ENCODE measurements around the gene PSMD8.
"Not testable (repeated sequence)": the region's sequence is repeated elsewhere in the genome, so short reads cannot be mapped to it uniquely, and the experiment has no call there.

The PSMD8 gene

GRCh38 chr19:38362076-38362945 lies 12.1 kb upstream of the PSMD8 start:
- DNase-seq: peak; percentile 28 to 84 (median 63)

DNA sequence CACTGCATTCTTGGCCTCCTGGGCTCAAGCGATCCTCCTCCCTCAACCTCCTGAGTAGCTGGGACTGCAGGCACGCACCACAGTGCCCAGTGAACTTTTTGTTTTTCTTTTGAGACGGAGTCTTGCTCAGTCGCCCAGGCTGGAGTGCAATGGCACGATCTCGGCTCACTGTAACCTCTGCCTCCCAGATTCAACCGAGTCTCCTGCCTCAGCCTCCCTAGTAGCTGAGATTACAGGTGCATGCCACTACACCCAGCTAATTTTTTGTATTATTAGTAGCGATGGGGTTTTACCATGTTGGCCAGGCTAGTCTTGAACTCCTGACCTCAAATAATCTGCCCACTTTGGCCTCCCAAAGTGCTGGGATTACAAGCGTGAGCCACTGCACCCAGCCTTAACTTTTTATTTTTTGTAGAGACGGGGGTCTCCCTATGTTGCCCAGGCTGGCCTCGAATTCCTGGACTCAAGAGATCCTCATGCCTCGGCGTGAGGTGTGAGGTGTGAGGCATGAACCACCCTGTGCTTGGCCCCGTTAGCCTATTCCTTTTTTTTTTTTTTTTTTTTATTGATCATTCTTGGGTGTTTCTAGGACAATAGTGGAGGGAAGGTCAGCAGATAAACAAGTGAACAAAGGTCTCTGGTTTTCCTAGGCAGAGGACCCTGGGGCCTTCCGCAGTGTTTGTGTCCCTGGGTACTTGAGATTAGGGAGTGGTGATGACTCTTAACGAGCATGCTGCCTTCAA lies 11.3 kb upstream of the PSMD8 start:
- DNase-seq: not testable (repeated sequence)

DNA sequence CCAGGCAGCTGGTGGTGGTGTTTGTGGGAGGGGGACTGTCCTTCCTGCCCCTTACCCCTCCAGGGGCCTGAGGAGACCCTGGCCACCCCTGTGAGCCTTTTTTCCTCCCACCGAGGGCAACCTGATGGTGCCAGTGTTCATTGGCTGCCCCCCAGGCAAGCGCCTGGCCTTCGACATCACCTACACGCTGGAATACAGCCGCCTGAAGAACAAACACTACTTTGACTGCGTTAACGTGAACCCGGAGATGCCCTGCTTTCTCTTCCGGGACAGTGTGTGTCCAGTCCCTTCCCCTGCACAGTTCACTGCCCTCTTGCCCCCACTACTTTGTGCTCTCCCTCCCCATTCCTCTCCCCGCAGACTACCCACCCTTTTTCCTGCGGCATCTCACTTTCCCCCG lies 7.3 kb upstream of the PSMD8 start:
- DNase-seq: no peak

GRCh38 chr19:38369584-38369983 lies 4.8 kb upstream of the PSMD8 start:
- no peak for DNase-seq

DNA sequence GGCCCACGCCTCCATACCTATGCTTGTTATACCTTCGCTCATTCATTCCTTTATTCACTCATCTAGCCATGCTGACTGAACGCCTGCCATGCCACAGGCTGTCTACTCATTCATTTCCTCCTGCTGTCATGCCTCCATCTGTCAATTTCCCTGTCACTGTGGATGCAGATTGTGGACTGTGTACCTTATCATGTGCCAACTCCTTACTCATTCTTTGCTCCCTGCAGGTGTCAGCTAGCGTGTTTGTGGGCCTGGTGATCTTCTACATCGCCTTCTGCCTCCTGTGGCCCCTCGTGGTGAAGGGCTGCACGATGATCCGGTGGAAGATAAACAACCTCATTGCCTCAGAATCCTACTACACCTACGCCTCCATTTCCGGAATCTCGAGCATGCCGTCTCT lies 4.1 kb upstream of the PSMD8 start:
- DNase-seq: no peak

DNA sequence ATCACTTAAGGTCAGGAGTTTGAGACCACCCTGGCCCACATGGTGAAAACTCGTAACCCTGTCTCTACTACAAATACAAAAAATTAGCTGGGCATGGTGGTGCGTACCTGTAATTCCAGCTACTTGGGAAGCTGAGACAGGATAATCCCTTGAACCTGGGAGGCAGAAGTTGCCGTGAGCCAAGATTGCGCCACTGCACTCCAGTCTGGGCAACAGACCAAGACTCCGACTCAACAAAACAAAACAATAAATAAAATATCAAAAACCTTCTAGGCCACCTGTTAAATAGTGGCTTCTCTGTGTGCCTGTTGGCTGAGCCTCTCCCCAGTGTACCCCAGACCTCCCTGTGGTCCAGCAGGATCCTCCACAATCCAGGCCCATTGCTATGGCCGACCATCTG lies 3.3 kb upstream of the PSMD8 start:
- DNase-seq: no peak

GRCh38 chr19:38373907-38374331 lies 452 bp upstream of the PSMD8 start:
- no peak for DNase-seq

DNA sequence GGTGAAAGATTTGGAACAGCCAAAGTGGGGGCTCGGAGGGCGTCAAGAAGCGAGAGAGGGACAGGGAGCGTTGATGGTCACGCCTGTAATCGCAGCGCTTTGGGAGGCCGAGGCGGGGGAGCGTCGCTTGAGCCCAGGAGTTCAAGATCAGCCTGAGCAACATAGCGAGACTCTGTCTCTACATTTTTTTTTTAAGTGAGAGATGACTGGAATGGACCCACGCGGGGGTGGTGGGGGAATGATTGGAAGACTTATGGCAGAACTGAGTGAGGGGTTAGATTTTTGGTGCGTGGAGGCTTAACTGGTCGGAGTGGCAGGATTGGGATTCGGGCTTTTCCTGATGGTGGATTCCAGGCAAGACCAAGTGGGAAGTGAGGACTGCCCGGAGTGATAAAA lies 725 bp downstream of the PSMD8 start:
- DNase-seq: no peak

DNA sequence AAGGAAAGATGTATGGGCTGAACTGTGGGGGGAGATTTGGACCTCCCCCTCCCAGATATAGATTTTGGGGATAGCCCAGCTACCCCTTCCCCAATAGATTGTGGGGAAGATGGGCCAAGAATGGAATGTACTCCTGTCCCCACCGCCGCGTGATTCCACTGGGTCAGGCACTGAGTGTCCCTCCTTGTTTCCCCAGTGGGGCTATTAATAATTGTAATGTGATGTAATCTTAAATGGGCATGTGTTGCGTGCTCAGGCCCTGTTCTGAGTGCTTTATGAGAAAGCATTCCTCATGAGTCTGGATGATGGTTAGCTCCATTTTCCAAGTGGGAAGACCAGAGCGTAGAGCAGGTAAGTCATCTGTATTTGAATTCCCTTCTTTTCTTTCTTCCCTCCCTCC lies 1.4 kb downstream of the PSMD8 start:
- no peak for DNase-seq

GRCh38 chr19:38376576-38376975 lies 2.2 kb downstream of the PSMD8 start:
- DNase-seq: no peak

- DNase-seq: no peak
Measured at GRCh38 chr19:38377052-38377451, 2.7 kb downstream of the PSMD8 start.

- no peak for DNase-seq
Measured at GRCh38 chr19:38378866-38379265, 4.5 kb downstream of the PSMD8 start.

- no peak for DNase-seq
Measured at GRCh38 chr19:38381138-38381537, 6.8 kb downstream of the PSMD8 start.

DNA sequence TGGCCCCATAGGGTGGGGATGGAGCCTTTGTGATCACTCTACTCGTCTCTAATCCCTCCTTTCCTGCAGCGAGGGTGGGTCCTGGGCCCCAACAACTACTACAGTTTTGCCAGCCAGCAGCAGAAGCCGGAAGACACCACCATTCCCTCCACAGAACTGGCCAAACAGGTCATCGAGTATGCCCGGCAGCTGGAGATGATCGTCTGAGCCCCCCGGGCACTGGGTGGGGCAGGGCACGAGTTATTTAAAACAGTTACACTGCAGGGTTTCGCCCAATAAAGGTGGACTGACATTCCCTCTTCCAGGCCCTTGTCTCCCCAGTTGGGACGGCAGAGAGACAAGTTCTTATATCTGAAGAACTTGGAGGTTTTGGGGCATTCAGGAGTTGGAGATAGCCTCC lies 8.8 kb downstream of the PSMD8 start:
- no peak for DNase-seq

DNA sequence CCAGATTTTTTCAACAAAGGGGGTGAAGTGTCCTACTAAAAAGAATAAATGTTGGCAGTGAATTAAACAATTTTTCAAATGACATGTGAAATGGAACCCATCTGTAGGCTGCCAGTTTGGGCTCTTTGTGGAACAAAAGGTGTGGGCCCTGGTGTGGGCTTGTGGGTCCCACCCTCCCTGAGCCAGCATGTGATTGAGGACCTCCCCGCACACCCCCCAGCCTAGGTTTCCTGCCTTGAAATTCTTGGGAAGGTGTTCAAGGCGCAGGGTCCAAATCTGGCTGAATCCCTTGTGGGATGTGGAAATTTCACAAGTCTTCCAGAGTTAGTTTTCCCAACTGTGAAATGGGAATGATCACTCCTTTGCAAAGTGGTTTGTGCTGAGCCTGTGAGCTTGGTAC lies 9.4 kb downstream of the PSMD8 start:
- DNase-seq: no peak

- DNase-seq: no peak
Measured at GRCh38 chr19:38384209-38385027, 10.0 kb downstream of the PSMD8 start.

DNA sequence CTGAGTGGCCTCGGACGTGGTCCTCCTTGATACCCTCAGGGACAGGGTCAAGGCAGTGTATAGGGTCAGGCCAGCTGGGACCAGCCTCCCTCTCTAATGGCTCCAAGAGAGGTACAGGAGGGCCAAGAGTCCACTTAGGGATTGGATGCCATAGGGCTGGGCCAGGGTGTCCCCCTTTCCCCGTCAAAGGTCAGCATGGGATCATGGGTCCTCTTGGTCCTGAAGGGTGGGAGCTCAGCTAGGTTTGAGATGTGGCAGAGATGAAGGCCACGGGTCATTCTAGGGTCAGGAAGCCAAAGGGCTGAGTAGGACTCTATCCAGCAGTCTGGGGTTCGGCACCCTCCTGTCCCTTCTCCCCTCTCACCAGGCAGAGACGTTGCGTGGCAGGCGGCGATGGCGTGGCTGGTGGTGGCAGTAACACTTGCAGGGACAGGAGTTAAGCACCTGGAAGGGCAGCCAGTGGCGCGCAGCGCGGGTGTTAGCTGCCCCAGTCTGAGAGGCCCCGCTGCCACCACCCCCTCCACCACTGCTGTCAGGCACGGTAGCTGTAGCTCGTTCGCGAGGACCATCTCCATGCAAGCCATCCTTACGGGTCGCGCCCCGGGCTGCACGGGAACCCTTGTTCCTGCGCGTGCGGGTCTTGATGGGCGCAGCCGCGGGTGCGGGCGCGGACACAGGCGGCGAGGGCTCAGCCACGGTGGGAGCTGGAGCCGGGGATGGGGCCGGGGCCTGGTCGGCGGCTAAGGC lies 10.9 kb downstream of the PSMD8 start:
- no peak for DNase-seq

DNA sequence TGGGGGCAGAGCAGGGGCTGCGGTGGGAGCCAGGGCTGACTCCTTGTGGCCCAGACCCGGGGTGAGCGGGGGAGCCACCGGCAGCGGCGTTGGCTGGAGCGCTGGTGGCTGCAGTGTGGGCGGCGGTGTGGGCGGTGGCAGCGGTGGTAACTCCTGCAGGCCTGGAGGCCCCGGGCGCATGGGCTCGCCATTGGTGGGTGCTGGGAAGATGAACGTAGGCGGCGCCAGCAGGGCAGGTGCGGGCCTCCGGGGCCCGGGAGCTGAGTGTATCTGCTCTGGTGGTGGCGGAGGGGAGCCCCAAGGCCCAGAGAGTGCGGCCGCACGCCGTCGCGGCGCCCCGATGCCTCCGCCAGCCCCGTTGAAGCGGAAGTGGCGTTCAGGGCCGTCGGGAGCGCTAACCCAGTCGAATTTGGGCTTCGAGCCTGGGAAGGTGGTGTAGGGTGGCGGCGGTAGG lies 11.5 kb downstream of the PSMD8 start:
- DNase-seq: no peak

DNA sequence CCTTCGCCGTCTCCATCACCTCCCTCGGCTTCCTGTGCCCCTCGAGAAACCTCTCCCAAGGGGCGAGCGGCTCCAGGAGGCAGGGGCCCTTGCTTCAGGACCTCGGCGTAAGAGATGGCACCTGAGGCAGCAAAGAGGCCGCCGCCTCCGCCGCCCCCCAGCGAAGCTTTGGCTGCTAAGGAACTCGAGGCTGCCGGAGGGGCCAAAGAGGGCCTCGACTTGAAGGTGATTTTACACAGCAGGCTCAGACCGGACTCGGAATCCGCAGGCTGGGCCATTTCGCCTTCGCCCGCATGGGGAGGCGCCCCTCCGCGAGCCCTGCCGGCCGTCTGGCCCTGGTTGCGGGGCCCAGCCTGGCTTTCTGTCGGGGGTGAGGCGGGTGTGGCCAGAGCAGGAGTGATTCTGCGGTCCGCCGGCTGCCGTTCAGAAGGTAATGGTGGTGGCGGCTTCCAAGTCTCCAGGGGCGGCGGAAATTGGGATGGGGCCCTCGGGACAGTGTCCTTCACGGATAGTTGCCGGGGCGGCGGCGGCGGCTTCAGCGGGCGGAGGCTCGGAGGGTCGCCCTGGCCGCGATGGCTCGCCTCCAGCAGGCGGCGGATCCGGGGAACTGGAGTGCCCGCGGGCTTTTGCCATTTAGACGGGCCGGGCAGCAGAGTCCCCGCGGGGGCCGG lies 12.1 kb downstream of the PSMD8 start:
- DNase-seq: no peak

GRCh38 chr19:38386971-38387549 lies 12.7 kb downstream of the PSMD8 start:
- DNase-seq: no peak

All from T-helper 2 cell (primary cell).